Stimulated activated naive CD4-positive, alpha-beta T cell treated with Interleukin-2 at 50 U/mL for 16 hours (primary cell): ENCODE results near the gene PNPLA1.

Experiments used
- DNase-seq: peaks from one replicate; lab custom pipeline; 2025; lab: John Stamatoyannopoulos, UW

PNPLA1 gene

GRCh38 chr6:36246506-36247268 lies 23.2 kb upstream of the PNPLA1 start:
- DNase-seq = no peak

GRCh38 chr6:36247693-36248092 lies 22.2 kb upstream of the PNPLA1 start:
- no peak for DNase-seq

GRCh38 chr6:36248980-36249379 lies 20.9 kb upstream of the PNPLA1 start:
- DNase-seq = no peak

GRCh38 chr6:36249536-36249935 lies 20.3 kb upstream of the PNPLA1 start:
- no peak for DNase-seq

- DNase-seq = no peak
Measured at GRCh38 chr6:36252005-36252404, 17.9 kb upstream of the PNPLA1 start.

- no peak for DNase-seq
Measured at GRCh38 chr6:36263390-36264000, 6.4 kb upstream of the PNPLA1 start.

GRCh38 chr6:36265744-36266143 lies 4.1 kb upstream of the PNPLA1 start:
- no peak for DNase-seq

- DNase-seq = no peak
Measured at GRCh38 chr6:36266913-36267644, 2.8 kb upstream of the PNPLA1 start.

- DNase-seq = no peak
Measured at GRCh38 chr6:36267731-36268477, 2.0 kb upstream of the PNPLA1 start.

- no peak for DNase-seq
Measured at GRCh38 chr6:36268478-36269275, 1.2 kb upstream of the PNPLA1 start.

GRCh38 chr6:36272234-36272633 lies 2.4 kb downstream of the PNPLA1 start:
- DNase-seq = no peak

GRCh38 chr6:36273067-36273466 lies 3.2 kb downstream of the PNPLA1 start:
- DNase-seq = no peak

GRCh38 chr6:36273802-36274514 lies 4.1 kb downstream of the PNPLA1 start:
- no peak for DNase-seq

GRCh38 chr6:36276581-36277536 lies 7.0 kb downstream of the PNPLA1 start:
- DNase-seq = no peak

GRCh38 chr6:36277946-36278470 lies 8.1 kb downstream of the PNPLA1 start:
- no peak for DNase-seq

GRCh38 chr6:36280467-36280866 lies 10.6 kb downstream of the PNPLA1 start:
- DNase-seq = no peak

- DNase-seq = no peak
Measured at GRCh38 chr6:36280983-36281382, 11.1 kb downstream of the PNPLA1 start.

- no peak for DNase-seq
Measured at GRCh38 chr6:36283608-36284007, 13.7 kb downstream of the PNPLA1 start.

GRCh38 chr6:36284359-36284758 lies 14.5 kb downstream of the PNPLA1 start:
- no peak for DNase-seq
